Measurements from ENCODE around the gene SERPINI1.

- TF ChIP-seq POLR2A (IDR thresholded peaks at IDR 0.05; ENCODE audit: low read length) (no peak), GATA1 (IDR thresholded peaks at IDR 0.05; ENCODE audit: low read depth, low read length) (no peak)
Observed at GRCh38 chr3:167823738-167824137, 88.2 kb downstream of the SERPINI1 start.

All from erythroblast (primary cell).